Astrocyte of the cerebellum (primary cell): ENCODE measurements around the gene CCDC148.

Source experiments
- DNase-seq: peaks from one replicate; pipeline ENCODE4 v3.0.0-alpha.2; 2011; ENCODE audit warnings: low read depth
- H3K4me3 ChIP-seq: 2 replicates; pipeline ENCODE4 v1.5.1; 2011; ENCODE audit warnings: mild to moderate bottlenecking, low read depth, low read length, moderate library complexity
- in situ Hi-C: cut with HindIII; loops from 2 replicates; pipeline ENCODE4 v1.10.0; 2017; ENCODE audit warnings: low sequenced_read_pairs
- TF ChIP-seq, protein P1 (sequence below): IDR thresholded peaks from 2 replicates; pipeline ENCODE4 v1.5.1; 2012; ENCODE audit warnings: low read length, low read depth, moderate library complexity, mild to moderate bottlenecking; ENCODE audit errors: missing control alignments

The CCDC148 gene

DNA sequence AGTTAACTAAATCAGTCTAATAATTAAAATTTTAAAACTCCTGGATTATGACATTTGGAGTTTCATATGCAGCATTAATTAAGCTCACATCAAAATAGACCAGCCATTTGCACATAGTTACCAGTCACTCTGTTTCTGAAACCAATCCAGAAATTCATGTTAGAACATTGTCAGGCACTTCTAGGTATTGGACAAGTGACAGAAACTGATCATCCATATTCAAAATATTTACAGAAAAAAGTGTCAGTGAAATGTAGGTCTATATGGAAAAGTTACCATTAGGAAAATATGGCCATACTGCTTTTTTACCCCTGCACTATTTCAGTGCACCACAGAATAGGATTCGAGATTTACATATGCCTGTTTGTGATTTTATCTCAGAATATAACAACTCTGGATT lies 321.5 kb downstream of the CCDC148 start:
- in situ Hi-C loops: no loop called here
- no peak overlapping the region for H3K4me3 ChIP-seq
- TF ChIP-seq, protein P1, sequence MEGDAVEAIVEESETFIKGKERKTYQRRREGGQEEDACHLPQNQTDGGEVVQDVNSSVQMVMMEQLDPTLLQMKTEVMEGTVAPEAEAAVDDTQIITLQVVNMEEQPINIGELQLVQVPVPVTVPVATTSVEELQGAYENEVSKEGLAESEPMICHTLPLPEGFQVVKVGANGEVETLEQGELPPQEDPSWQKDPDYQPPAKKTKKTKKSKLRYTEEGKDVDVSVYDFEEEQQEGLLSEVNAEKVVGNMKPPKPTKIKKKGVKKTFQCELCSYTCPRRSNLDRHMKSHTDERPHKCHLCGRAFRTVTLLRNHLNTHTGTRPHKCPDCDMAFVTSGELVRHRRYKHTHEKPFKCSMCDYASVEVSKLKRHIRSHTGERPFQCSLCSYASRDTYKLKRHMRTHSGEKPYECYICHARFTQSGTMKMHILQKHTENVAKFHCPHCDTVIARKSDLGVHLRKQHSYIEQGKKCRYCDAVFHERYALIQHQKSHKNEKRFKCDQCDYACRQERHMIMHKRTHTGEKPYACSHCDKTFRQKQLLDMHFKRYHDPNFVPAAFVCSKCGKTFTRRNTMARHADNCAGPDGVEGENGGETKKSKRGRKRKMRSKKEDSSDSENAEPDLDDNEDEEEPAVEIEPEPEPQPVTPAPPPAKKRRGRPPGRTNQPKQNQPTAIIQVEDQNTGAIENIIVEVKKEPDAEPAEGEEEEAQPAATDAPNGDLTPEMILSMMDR: no peak
- no peak for DNase-seq

DNA sequence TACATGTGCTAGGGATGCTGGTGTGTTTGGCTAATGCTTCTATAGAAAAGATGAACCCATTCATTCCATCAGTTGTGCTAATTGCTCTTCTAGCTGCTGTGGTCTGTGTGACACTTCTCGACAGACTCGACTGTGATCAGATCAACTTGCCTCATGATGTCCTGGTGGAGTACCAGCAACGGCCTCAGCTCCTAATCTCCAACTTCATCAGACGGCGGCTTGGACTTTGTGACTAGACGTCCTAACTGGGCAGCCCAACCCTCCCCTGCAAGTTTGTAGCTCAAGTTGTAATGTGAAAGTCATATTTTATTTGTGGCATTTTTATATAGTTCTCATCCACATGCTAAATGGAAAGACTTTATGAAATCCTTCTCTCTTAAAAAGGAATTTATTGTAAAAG lies 321.9 kb downstream of the CCDC148 start:
- DNase-seq: no peak
- in situ Hi-C loops: no loop called here
- TF ChIP-seq, protein P1: no peak
- no peak overlapping the region for H3K4me3 ChIP-seq

DNA sequence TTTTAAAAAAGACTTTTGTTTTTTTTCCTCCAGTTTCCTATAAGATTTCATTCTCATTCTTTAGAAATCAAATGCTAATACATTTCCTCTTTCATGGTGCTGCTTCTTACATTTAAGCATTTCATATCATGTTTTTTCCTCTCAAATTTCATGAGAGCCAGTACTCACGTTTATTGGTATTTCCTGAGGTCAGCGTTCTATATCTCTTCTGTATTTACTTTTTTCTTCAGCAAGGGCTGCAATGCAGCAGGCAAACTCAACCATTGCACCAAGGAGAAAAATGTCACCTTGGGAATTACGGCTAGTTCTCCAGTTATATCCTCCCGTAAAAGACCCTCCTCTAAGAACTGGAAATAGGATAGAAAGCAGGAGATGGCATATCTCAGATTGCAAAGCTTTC lies 322.5 kb downstream of the CCDC148 start:
- TF ChIP-seq, protein P1: no peak

DNA sequence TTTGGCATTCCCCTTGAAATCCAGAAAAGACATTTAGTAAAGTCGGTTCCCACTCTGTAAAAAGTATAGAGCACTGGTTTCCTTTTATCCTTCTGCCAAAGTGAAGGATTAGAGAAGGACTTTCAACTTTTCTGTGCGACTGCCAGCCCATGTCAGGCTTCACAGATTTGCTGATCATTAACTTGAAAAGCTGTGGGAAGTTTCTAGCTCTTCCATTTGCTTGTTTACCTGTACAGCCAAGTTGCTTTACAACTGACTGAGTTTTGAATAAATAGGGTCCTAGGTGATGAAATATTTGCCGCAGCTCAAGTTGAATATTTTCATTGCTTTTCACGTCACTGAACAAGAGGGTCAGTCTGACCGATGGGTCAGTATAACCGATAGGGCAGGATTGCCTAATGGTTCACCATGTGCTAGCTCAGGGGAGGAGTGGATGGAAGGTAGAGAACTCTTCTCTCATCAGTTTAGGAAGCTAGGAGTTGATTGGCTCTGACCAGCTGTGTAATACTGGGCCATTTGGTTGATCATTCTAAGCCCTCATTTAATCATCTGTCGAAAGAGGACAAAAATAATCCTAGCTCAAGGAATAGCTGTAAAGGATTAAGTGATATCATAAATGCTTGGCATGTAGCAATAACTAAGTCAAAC lies 324.5 kb downstream of the CCDC148 start:
- no peak for DNase-seq
- TF ChIP-seq, protein P1: no peak
- in situ Hi-C loops: no loop called here
- H3K4me3 ChIP-seq: no peak overlapping the region

More for the DNA sequence above, 322.5 kb downstream of the CCDC148 start:
- no peak overlapping the region for H3K4me3 ChIP-seq
- no peak for DNase-seq
- in situ Hi-C loops: no loop called here

DNA sequence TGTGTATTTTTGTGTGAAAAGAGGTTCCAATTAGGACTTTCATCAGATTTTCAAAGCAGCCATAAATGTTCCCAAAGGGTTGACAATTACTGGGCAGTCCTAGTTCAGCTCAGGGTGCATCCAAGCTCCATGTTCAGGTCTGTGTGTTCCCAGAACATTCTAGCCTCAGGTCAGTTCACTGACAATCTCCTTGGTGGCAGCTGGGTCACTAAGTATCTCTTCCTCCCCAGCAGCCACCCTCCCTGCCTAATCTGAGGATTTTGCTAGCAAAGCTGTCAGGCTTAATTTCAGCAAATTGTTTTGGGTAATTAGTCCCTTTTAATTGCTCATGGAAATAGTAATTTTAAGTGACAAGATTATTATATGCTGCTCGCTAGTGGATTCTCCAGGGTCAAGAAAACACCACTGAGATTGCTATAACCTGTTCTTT lies 325.1 kb downstream of the CCDC148 start:
- in situ Hi-C loops: no loop called here
- no peak for DNase-seq
- TF ChIP-seq, protein P1: no peak
- no peak overlapping the region for H3K4me3 ChIP-seq

DNA sequence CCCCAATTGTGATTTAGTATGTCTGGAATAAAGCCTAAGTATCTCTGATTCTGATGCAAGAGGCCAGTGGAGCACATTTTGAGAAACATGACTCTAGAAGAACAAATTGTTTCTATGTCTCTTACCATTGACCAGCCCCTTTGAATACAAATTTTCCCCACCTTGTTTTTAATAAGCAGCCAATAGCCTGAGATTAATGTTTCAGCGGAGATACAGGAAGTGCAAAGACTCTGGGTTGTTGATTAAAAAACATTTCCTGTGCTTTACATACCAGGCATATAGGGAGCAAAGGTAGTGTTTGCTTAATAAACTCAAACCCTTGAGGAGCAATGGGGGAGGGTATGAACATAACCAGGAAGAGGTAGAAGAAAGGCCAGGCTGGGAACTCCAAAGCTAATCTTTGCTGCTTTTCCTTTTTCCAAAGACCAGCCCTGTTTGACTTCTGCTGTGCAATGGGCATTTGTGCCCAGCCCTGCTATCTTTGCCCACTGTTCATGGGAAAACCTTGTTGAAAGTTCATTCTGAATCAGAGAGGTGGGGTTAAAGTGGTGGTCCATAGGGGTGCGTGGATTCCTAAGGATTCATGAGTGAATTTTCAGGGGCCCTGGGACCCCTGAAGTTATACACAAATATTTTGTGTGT lies 325.6 kb downstream of the CCDC148 start:
- no peak for DNase-seq
- no peak overlapping the region for H3K4me3 ChIP-seq
- TF ChIP-seq, protein P1: no peak
- in situ Hi-C loops: no loop called here
